Endothelial cell of umbilical vein (primary cell): ENCODE results near the gene RTL5. TPM values are rescaled to one million over a fixed set of nuclear protein-coding genes. Genes with fewer than 3 reads are reported as not detected.
A peak's percentile ranks its signal among the peaks of the same experiment; 100 is the strongest.

Experiments
- BruUV-seq: library from RNA; stranded (reverse); fragments of 400-500 nt; replicated peaks from 2 replicates; lab custom pipeline; 2021; lab: Mats Ljungman, UMichigan
- CTCF ChIA-PET: fragments of 300-600, 350-600 bp; sonication (Branson Sonifier 250); formaldehyde crosslinking; loops from one replicate; lab custom pipeline; 2021; ENCODE audit warnings: antibody characterized with exemption, inconsistent platforms; lab: Charles Lee
- POLR2A ChIA-PET: fragments of 300-600, 350-600 bp; sonication (Branson Sonifier 250); formaldehyde crosslinking; loops from one replicate; lab custom pipeline; 2021; ENCODE audit warnings: antibody characterized with exemption, inconsistent platforms; lab: Charles Lee
- DNase-seq: peaks from one replicate; pipeline ENCODE4 v3.0.0-alpha.2; 2011; ENCODE audit warnings: low read depth, low spot score
- FAIRE-seq: peaks from 2 replicates; lab custom pipeline; 2011; peaks lifted over from hg19 to GRCh38; lab: Jason Lieb, UNC
- H2AFZ ChIP-seq: 2 replicates; pipeline ENCODE4 v1.6.0; 2012; ENCODE audit warnings: low read depth, low read length, control low read depth, inconsistent platforms
- H3K27ac ChIP-seq: 2 replicates; pipeline ENCODE4 v1.5.1; 2011; ENCODE audit warnings: low read depth, mild to moderate bottlenecking, control low read depth, low read length, moderate library complexity; ENCODE audit not compliant: insufficient read depth
- H3K27me3 ChIP-seq, 2 experiments: 2 replicates each; pipeline versions ENCODE4 v1.6.0 to v1.6.1; 2011; ENCODE audit warnings: low read length in 2 of 2, mixed read lengths in 1 of 2; ENCODE audit not compliant: control insufficient read depth in 2 of 2, insufficient read depth in 2 of 2
- H3K36me3 ChIP-seq, 2 experiments: 2 replicates in 1 of 2; 3 replicates in 1 of 2; pipeline ENCODE4 v1.5.1; 2011; ENCODE audit warnings: low read length in 2 of 2, mild to moderate bottlenecking in 1 of 2, moderate library complexity in 1 of 2; ENCODE audit not compliant: control insufficient read depth in 2 of 2, insufficient read depth in 2 of 2; ENCODE audit errors: extremely low read depth in 1 of 2
- H3K4me1 ChIP-seq: 3 replicates; pipeline ENCODE4 v1.5.1; 2011; ENCODE audit warnings: mild to moderate bottlenecking, low read length; ENCODE audit not compliant: control insufficient read depth, insufficient read depth; ENCODE audit errors: extremely low read depth
- H3K4me2 ChIP-seq: 2 replicates; pipeline ENCODE4 v1.6.1; 2011; ENCODE audit warnings: low read length, control low read depth, mixed read lengths; ENCODE audit not compliant: insufficient read depth
- H3K4me3 ChIP-seq, 3 experiments: fragments of 200-600 bp in 1 of 3; sonication (generic), shearing (Covaris generic) in 1 of 3; replicated peaks in 1 of 3; 2 replicates each; pipeline ENCODE4 v1.5.1; 2011 to 2016; ENCODE audit warnings: control low read depth in 3 of 3, low read length in 3 of 3, mild to moderate bottlenecking in 2 of 3, inconsistent platforms in 1 of 3, low read depth in 1 of 3, moderate library complexity in 1 of 3; ENCODE audit not compliant: insufficient read depth in 1 of 3
- H3K79me2 ChIP-seq: 2 replicates; pipeline ENCODE4 v1.6.0; 2012; ENCODE audit warnings: low read length, inconsistent platforms; ENCODE audit not compliant: control insufficient read depth, insufficient read depth
- H3K9ac ChIP-seq: replicated peaks from 2 replicates; pipeline ENCODE3; 2011; ENCODE audit warnings: low read length, control low read depth; ENCODE audit not compliant: insufficient read depth; ENCODE audit errors: extremely low read depth
- H3K9me1 ChIP-seq: replicated peaks from 3 replicates; pipeline ENCODE4 v1.6.0; 2011; ENCODE audit warnings: mild to moderate bottlenecking, low read length; ENCODE audit not compliant: control insufficient read depth, insufficient read depth; ENCODE audit errors: extremely low read depth
- H3K9me3 ChIP-seq: replicated peaks from 2 replicates; pipeline ENCODE4 v1.5.1; 2012; ENCODE audit warnings: low read length, inconsistent platforms; ENCODE audit not compliant: control insufficient read depth, insufficient read depth
- H4K20me1 ChIP-seq: replicated peaks from 2 replicates; pipeline ENCODE3; 2011; ENCODE audit warnings: mild to moderate bottlenecking, low read length; ENCODE audit not compliant: control insufficient read depth, insufficient read depth; ENCODE audit errors: extremely low read depth
- EZH2 ChIP-seq: IDR thresholded peaks from 2 replicates; pipeline ENCODE4 v1.6.1; 2012; ENCODE audit warnings: borderline replicate concordance, low read depth, mild to moderate bottlenecking, moderate library complexity, low read length, inconsistent platforms; ENCODE audit not compliant: severe bottlenecking
- FOS ChIP-seq: IDR thresholded peaks from 2 replicates; pipeline ENCODE4 v1.6.1; 2011; ENCODE audit warnings: mild to moderate bottlenecking, low read length, moderate library complexity, borderline replicate concordance; ENCODE audit not compliant: insufficient read depth
- GATA2 ChIP-seq: IDR thresholded peaks from 2 replicates; pipeline ENCODE4 v1.7.0; 2011; ENCODE audit warnings: low read depth, mild to moderate bottlenecking, moderate library complexity, mixed read lengths, low read length; ENCODE audit not compliant: insufficient read length, insufficient read depth
- JUN ChIP-seq: IDR thresholded peaks from 2 replicates; pipeline ENCODE4 v1.6.1; 2011; ENCODE audit warnings: borderline replicate concordance, low read depth; ENCODE audit not compliant: insufficient read length, insufficient read depth
- MYC ChIP-seq: IDR thresholded peaks from one replicate; pipeline ENCODE4 v1.6.1; 2011; ENCODE audit warnings: mild to moderate bottlenecking, low read depth, low read length
- POLR2A ChIP-seq: IDR thresholded peaks from 2 replicates; pipeline ENCODE4 v1.6.1; 2012; ENCODE audit warnings: low read depth, mild to moderate bottlenecking, control low read depth, low read length
- POLR2AphosphoS5 ChIP-seq: IDR thresholded peaks from 2 replicates; pipeline ENCODE4 v1.6.1; 2012; ENCODE audit warnings: low read depth, mild to moderate bottlenecking, control low read depth, low read length, moderate library complexity; ENCODE audit not compliant: insufficient read depth
- dilution Hi-C: fragments of 300-500 bp; cut with MboI; formaldehyde crosslinking; loops from one replicate; pipeline ENCODE4 v1.15.0; 2019; ENCODE audit warnings: low sequenced_read_pairs; ENCODE audit not compliant: extremely low pct_ligation_motif_present
- intact Hi-C: fragments of 100-400 bp; cut with micrococcal nuclease; formaldehyde crosslinking; loops from one replicate; pipeline ENCODE4 v1.10.0; 2022
- polyA plus RNA-seq, 4 experiments: library from polyadenylated mRNA; depleted of rRNA in 3 of 4; stranded (reverse) in 3 of 4; unstranded in 1 of 4; fragments of >200 nt; gene quantifications; 2 replicates each; pipeline versions ENCODE4 v1.2.1 to v1.2.3, GENCODE V29; 2011 to 2012; ENCODE audit warnings: missing spikeins in 1 of 4
- total RNA-seq: library from RNA; stranded (reverse); gene quantifications from 2 replicates; pipeline ENCODE4 v1.2.3, GENCODE V29; 2021
- TF ChIP-seq, protein P1 (sequence below): IDR thresholded peaks from 2 replicates; pipeline ENCODE4 v1.6.1; 2011; ENCODE audit not compliant: insufficient read depth, insufficient read length
- TF ChIP-seq, protein P2 (sequence below), 2 donors: IDR thresholded peaks; 1 replicate in 1 of 2; 2 replicates in 1 of 2; pipeline ENCODE4 v1.5.1; 2011; ENCODE audit warnings: low read length in 2 of 2, mild to moderate bottlenecking in 2 of 2, moderate library complexity in 2 of 2, control low read depth in 1 of 2, inconsistent platforms in 1 of 2, low read depth in 1 of 2; ENCODE audit not compliant: insufficient read depth in 1 of 2; ENCODE audit errors: extremely low read depth in 1 of 2

Gene RTL5
- total and polyA plus RNA-seq, 2 donors (not counting 3 experiments of a cell fraction or from before 2014, with no cell fraction given), result 1.0 to 1.7 TPM

DNA sequence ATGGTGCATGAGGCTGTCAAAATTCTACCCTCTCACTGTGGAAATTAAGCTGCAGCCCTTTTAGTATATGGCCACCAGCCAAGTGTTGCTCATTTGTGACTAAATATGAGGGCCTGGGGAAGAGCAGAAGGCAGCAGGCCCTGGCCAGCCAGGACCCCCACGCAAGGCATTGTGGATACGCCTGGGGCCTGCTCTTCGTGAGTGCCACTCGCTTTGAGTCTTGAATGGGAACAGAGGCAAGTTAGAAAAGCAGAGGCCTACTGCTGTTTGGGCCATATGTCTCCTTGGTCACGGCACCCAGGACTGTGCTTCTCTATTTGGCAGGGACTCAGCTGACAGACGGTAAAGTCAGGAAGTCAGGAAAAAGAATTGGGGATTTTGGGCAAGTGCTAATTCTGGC is 10.9 kb downstream of the RTL5 start:
- Histone ChIP-seq H3K4me1 (peaks cover 39% of the 10 kb centered on the region), H3K4me2 (peak overlapping the region; percentile 1), H3K36me3 (no peaks in the 10 kb centered on the region), H3K79me2 (peaks cover 34% of the 10 kb centered on the region), H4K20me1 (no peaks in the 10 kb centered on the region), H2AFZ (no peak overlapping the region), H3K9me1 (no peaks in the 10 kb centered on the region), H3K9me3 (no peaks in the 10 kb centered on the region), H3K9ac (no peak overlapping the region), H3K4me3 (no peak overlapping the region), H3K27ac (peak overlapping the region; percentile 32), H3K27me3 (no peaks in the 10 kb centered on the region)
- TF ChIP-seq POLR2AphosphoS5 (no peak), FOS (no peak), POLR2A (no peak), GATA2 (no peak), JUN (no peak), MYC (no peak), EZH2 (no peak)
- TF ChIP-seq, protein P1, sequence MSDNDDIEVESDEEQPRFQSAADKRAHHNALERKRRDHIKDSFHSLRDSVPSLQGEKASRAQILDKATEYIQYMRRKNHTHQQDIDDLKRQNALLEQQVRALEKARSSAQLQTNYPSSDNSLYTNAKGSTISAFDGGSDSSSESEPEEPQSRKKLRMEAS, result no peak
- TF ChIP-seq, protein P2, sequence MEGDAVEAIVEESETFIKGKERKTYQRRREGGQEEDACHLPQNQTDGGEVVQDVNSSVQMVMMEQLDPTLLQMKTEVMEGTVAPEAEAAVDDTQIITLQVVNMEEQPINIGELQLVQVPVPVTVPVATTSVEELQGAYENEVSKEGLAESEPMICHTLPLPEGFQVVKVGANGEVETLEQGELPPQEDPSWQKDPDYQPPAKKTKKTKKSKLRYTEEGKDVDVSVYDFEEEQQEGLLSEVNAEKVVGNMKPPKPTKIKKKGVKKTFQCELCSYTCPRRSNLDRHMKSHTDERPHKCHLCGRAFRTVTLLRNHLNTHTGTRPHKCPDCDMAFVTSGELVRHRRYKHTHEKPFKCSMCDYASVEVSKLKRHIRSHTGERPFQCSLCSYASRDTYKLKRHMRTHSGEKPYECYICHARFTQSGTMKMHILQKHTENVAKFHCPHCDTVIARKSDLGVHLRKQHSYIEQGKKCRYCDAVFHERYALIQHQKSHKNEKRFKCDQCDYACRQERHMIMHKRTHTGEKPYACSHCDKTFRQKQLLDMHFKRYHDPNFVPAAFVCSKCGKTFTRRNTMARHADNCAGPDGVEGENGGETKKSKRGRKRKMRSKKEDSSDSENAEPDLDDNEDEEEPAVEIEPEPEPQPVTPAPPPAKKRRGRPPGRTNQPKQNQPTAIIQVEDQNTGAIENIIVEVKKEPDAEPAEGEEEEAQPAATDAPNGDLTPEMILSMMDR (IDR thresholded peaks at IDR 0.05; ENCODE audit: extremely low read depth in 1 of 2, insufficient read depth in 1 of 2, low read depth in 1 of 2, low read length in 2 of 2), result no peak
- POLR2A ChIA-PET, result no interaction called here
- DNase-seq (no peak), FAIRE-seq (peak; percentile 80)
- dilution Hi-C loops, result no loop called here
- intact Hi-C loops, result no loop called here
- CTCF ChIA-PET, result interaction anchor here (1.1 to 8.0 kb wide), 2 partner anchors 101 to 121 kb away, joined by 3 to 122 read pairs; no protein-coding TSS in a partner anchor
- no TSS peak for BruUV-seq
